PFSK-1 (cell line): ENCODE data around the gene CACNB2.

Experiments used
- FOXP2 ChIP-seq: optimal IDR thresholded peaks from 2 replicates; pipeline ENCODE3; 2011; ENCODE audit warnings: borderline replicate concordance, control low read depth, inconsistent platforms; ENCODE audit not compliant: insufficient read depth; ENCODE audit errors: extremely low read length, extremely low read depth
- POLR2AphosphoS5 ChIP-seq: IDR thresholded peaks from 2 replicates; pipeline ENCODE4 v1.6.1; 2012; ENCODE audit warnings: low read depth, mild to moderate bottlenecking, control low read depth, low read length, moderate library complexity
- REST ChIP-seq, 2 experiments: IDR thresholded peaks; 2 replicates each; pipeline versions ENCODE4 v1.6.1 to v1.8.0; 2011 to 2012; ENCODE audit warnings: low read depth in 2 of 2, low read length in 2 of 2, control low read depth in 1 of 2, inconsistent platforms in 1 of 2, mild to moderate bottlenecking in 1 of 2, moderate library complexity in 1 of 2; ENCODE audit not compliant: insufficient read depth in 1 of 2
- SIN3A ChIP-seq: IDR thresholded peaks from 2 replicates; pipeline ENCODE4 v1.6.1; 2012; ENCODE audit warnings: mild to moderate bottlenecking, low read length, moderate library complexity, borderline replicate concordance; ENCODE audit not compliant: insufficient read depth
- TAF1 ChIP-seq: IDR thresholded peaks from 2 replicates; pipeline ENCODE4 v1.6.1; 2012; ENCODE audit warnings: low read length, control low read depth, borderline replicate concordance; ENCODE audit not compliant: insufficient read depth

- TF ChIP-seq POLR2AphosphoS5 (no peak), SIN3A (no peak), TAF1 (no peak), FOXP2 (no peak), REST (IDR thresholded peaks at IDR 0.05; ENCODE audit: insufficient read depth in 1 of 2, low read depth in 2 of 2, low read length in 2 of 2) (no peak)
Observed at GRCh38 chr10:18350340-18350739, 210.1 kb downstream of the CACNB2 start.
